Endothelial cell of umbilical vein (primary cell): ENCODE data around the gene USP12. TPM values are rescaled to one million over a fixed set of nuclear protein-coding genes. Genes with fewer than 3 reads are reported as not detected.

ENCODE experiments used
- BruUV-seq: library from RNA; stranded (reverse); fragments of 400-500 nt; replicated peaks from 2 replicates; lab custom pipeline; 2021; lab: Mats Ljungman, UMichigan
- CTCF ChIA-PET: fragments of 300-600, 350-600 bp; sonication (Branson Sonifier 250); formaldehyde crosslinking; loops from one replicate; lab custom pipeline; 2021; ENCODE audit warnings: antibody characterized with exemption, inconsistent platforms; lab: Charles Lee
- POLR2A ChIA-PET: fragments of 300-600, 350-600 bp; sonication (Branson Sonifier 250); formaldehyde crosslinking; loops from one replicate; lab custom pipeline; 2021; ENCODE audit warnings: antibody characterized with exemption, inconsistent platforms; lab: Charles Lee
- DNase-seq: peaks from one replicate; pipeline ENCODE4 v3.0.0-alpha.2; 2011; ENCODE audit warnings: low read depth, low spot score
- FAIRE-seq: peaks from 2 replicates; lab custom pipeline; 2011; peaks lifted over from hg19 to GRCh38; lab: Jason Lieb, UNC
- H2AFZ ChIP-seq: 2 replicates; pipeline ENCODE4 v1.6.0; 2012; ENCODE audit warnings: low read depth, low read length, control low read depth, inconsistent platforms
- H3K27ac ChIP-seq: 2 replicates; pipeline ENCODE4 v1.5.1; 2011; ENCODE audit warnings: low read depth, mild to moderate bottlenecking, control low read depth, low read length, moderate library complexity; ENCODE audit not compliant: insufficient read depth
- H3K27me3 ChIP-seq, 2 experiments: 2 replicates each; pipeline versions ENCODE4 v1.6.0 to v1.6.1; 2011; ENCODE audit warnings: low read length in 2 of 2, mixed read lengths in 1 of 2; ENCODE audit not compliant: control insufficient read depth in 2 of 2, insufficient read depth in 2 of 2
- H3K36me3 ChIP-seq, 2 experiments: 2 replicates in 1 of 2; 3 replicates in 1 of 2; pipeline ENCODE4 v1.5.1; 2011; ENCODE audit warnings: low read length in 2 of 2, mild to moderate bottlenecking in 1 of 2, moderate library complexity in 1 of 2; ENCODE audit not compliant: control insufficient read depth in 2 of 2, insufficient read depth in 2 of 2; ENCODE audit errors: extremely low read depth in 1 of 2
- H3K4me1 ChIP-seq: 3 replicates; pipeline ENCODE4 v1.5.1; 2011; ENCODE audit warnings: mild to moderate bottlenecking, low read length; ENCODE audit not compliant: control insufficient read depth, insufficient read depth; ENCODE audit errors: extremely low read depth
- H3K4me2 ChIP-seq: 2 replicates; pipeline ENCODE4 v1.6.1; 2011; ENCODE audit warnings: low read length, control low read depth, mixed read lengths; ENCODE audit not compliant: insufficient read depth
- H3K4me3 ChIP-seq, 3 experiments: fragments of 200-600 bp in 1 of 3; sonication (generic), shearing (Covaris generic) in 1 of 3; replicated peaks in 1 of 3; 2 replicates each; pipeline ENCODE4 v1.5.1; 2011 to 2016; ENCODE audit warnings: control low read depth in 3 of 3, low read length in 3 of 3, mild to moderate bottlenecking in 2 of 3, inconsistent platforms in 1 of 3, low read depth in 1 of 3, moderate library complexity in 1 of 3; ENCODE audit not compliant: insufficient read depth in 1 of 3
- H3K79me2 ChIP-seq: 2 replicates; pipeline ENCODE4 v1.6.0; 2012; ENCODE audit warnings: low read length, inconsistent platforms; ENCODE audit not compliant: control insufficient read depth, insufficient read depth
- H3K9ac ChIP-seq: replicated peaks from 2 replicates; pipeline ENCODE3; 2011; ENCODE audit warnings: low read length, control low read depth; ENCODE audit not compliant: insufficient read depth; ENCODE audit errors: extremely low read depth
- H3K9me1 ChIP-seq: replicated peaks from 3 replicates; pipeline ENCODE4 v1.6.0; 2011; ENCODE audit warnings: mild to moderate bottlenecking, low read length; ENCODE audit not compliant: control insufficient read depth, insufficient read depth; ENCODE audit errors: extremely low read depth
- H3K9me3 ChIP-seq: replicated peaks from 2 replicates; pipeline ENCODE4 v1.5.1; 2012; ENCODE audit warnings: low read length, inconsistent platforms; ENCODE audit not compliant: control insufficient read depth, insufficient read depth
- H4K20me1 ChIP-seq: replicated peaks from 2 replicates; pipeline ENCODE3; 2011; ENCODE audit warnings: mild to moderate bottlenecking, low read length; ENCODE audit not compliant: control insufficient read depth, insufficient read depth; ENCODE audit errors: extremely low read depth
- EZH2 ChIP-seq: IDR thresholded peaks from 2 replicates; pipeline ENCODE4 v1.6.1; 2012; ENCODE audit warnings: borderline replicate concordance, low read depth, mild to moderate bottlenecking, moderate library complexity, low read length, inconsistent platforms; ENCODE audit not compliant: severe bottlenecking
- FOS ChIP-seq: IDR thresholded peaks from 2 replicates; pipeline ENCODE4 v1.6.1; 2011; ENCODE audit warnings: mild to moderate bottlenecking, low read length, moderate library complexity, borderline replicate concordance; ENCODE audit not compliant: insufficient read depth
- GATA2 ChIP-seq: IDR thresholded peaks from 2 replicates; pipeline ENCODE4 v1.7.0; 2011; ENCODE audit warnings: low read depth, mild to moderate bottlenecking, moderate library complexity, mixed read lengths, low read length; ENCODE audit not compliant: insufficient read length, insufficient read depth
- MYC ChIP-seq: IDR thresholded peaks from one replicate; pipeline ENCODE4 v1.6.1; 2011; ENCODE audit warnings: mild to moderate bottlenecking, low read depth, low read length
- POLR2A ChIP-seq: IDR thresholded peaks from 2 replicates; pipeline ENCODE4 v1.6.1; 2012; ENCODE audit warnings: low read depth, mild to moderate bottlenecking, control low read depth, low read length
- POLR2AphosphoS5 ChIP-seq: IDR thresholded peaks from 2 replicates; pipeline ENCODE4 v1.6.1; 2012; ENCODE audit warnings: low read depth, mild to moderate bottlenecking, control low read depth, low read length, moderate library complexity; ENCODE audit not compliant: insufficient read depth
- dilution Hi-C: fragments of 300-500 bp; cut with MboI; formaldehyde crosslinking; loops from one replicate; pipeline ENCODE4 v1.15.0; 2019; ENCODE audit warnings: low sequenced_read_pairs; ENCODE audit not compliant: extremely low pct_ligation_motif_present
- intact Hi-C: fragments of 100-400 bp; cut with micrococcal nuclease; formaldehyde crosslinking; loops from one replicate; pipeline ENCODE4 v1.10.0; 2022
- polyA plus RNA-seq, 4 experiments: library from polyadenylated mRNA; depleted of rRNA in 3 of 4; stranded (reverse) in 3 of 4; unstranded in 1 of 4; fragments of >200 nt; gene quantifications; 2 replicates each; pipeline versions ENCODE4 v1.2.1 to v1.2.3, GENCODE V29; 2011 to 2012; ENCODE audit warnings: missing spikeins in 1 of 4
- total RNA-seq: library from RNA; stranded (reverse); gene quantifications from 2 replicates; pipeline ENCODE4 v1.2.3, GENCODE V29; 2021
- TF ChIP-seq, protein P1 (sequence below), 2 donors: IDR thresholded peaks; 1 replicate in 1 of 2; 2 replicates in 1 of 2; pipeline ENCODE4 v1.5.1; 2011; ENCODE audit warnings: low read length in 2 of 2, mild to moderate bottlenecking in 2 of 2, moderate library complexity in 2 of 2, control low read depth in 1 of 2, inconsistent platforms in 1 of 2, low read depth in 1 of 2; ENCODE audit not compliant: insufficient read depth in 1 of 2; ENCODE audit errors: extremely low read depth in 1 of 2
- TF ChIP-seq, protein P2 (sequence below): IDR thresholded peaks from 2 replicates; pipeline ENCODE4 v1.6.1; 2011; ENCODE audit not compliant: insufficient read depth, insufficient read length

USP12 gene
- total and polyA plus RNA-seq, 2 donors (not counting 3 experiments of a cell fraction or from before 2014, with no cell fraction given) = 6.2 to 33.4 TPM

DNA sequence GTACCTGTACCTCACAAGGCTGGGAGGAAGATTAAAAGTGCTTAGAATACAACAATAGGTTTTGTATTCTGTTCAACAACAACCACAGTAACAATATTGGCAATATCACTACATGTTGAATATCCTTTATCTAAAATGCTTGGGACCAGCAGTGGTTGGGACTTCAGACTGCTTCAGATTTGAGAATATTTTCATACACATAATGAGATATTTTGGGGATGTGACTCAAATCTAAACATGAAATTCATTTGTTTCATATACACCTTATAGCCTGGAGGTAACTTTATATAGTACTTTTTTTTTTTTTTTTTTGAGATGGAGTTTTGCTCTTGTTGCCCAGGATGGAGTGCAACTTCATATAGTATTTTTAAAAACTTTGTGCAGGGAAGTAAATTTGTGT is 73.9 kb downstream of the USP12 start:
- BruUV-seq = no TSS peak
- no peak for DNase-seq
- H3K9me3 ChIP-seq = no peaks in the 10 kb centered on the region
- H4K20me1 ChIP-seq = no peaks in the 10 kb centered on the region
- POLR2A ChIA-PET = no interaction called here
- H2AFZ ChIP-seq = no peak overlapping the region
- H3K27ac ChIP-seq = no peak overlapping the region
- no peaks in the 10 kb centered on the region for H3K27me3 ChIP-seq
- H3K9me1 ChIP-seq = no peaks in the 10 kb centered on the region
- no peak overlapping the region for H3K4me3 ChIP-seq
- no peak overlapping the region for H3K4me2 ChIP-seq
- no peaks in the 10 kb centered on the region for H3K4me1 ChIP-seq
- TF ChIP-seq GATA2 = no peak
- TF ChIP-seq EZH2 = no peak
- TF ChIP-seq, protein P1, sequence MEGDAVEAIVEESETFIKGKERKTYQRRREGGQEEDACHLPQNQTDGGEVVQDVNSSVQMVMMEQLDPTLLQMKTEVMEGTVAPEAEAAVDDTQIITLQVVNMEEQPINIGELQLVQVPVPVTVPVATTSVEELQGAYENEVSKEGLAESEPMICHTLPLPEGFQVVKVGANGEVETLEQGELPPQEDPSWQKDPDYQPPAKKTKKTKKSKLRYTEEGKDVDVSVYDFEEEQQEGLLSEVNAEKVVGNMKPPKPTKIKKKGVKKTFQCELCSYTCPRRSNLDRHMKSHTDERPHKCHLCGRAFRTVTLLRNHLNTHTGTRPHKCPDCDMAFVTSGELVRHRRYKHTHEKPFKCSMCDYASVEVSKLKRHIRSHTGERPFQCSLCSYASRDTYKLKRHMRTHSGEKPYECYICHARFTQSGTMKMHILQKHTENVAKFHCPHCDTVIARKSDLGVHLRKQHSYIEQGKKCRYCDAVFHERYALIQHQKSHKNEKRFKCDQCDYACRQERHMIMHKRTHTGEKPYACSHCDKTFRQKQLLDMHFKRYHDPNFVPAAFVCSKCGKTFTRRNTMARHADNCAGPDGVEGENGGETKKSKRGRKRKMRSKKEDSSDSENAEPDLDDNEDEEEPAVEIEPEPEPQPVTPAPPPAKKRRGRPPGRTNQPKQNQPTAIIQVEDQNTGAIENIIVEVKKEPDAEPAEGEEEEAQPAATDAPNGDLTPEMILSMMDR (IDR thresholded peaks at IDR 0.05; ENCODE audit: extremely low read depth in 1 of 2, insufficient read depth in 1 of 2, low read depth in 1 of 2, low read length in 2 of 2) = no peak
- TF ChIP-seq, protein P2, sequence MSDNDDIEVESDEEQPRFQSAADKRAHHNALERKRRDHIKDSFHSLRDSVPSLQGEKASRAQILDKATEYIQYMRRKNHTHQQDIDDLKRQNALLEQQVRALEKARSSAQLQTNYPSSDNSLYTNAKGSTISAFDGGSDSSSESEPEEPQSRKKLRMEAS = no peak
- TF ChIP-seq FOS = no peak
- TF ChIP-seq POLR2AphosphoS5 = no peak
- no peak for TF ChIP-seq POLR2A
- no peak for TF ChIP-seq MYC
- no peak overlapping the region for H3K9ac ChIP-seq
- dilution Hi-C loops = no loop called here
- H3K79me2 ChIP-seq = peaks cover 24% of the 10 kb centered on the region
- CTCF ChIA-PET = no interaction called here
- FAIRE-seq = no peak
- H3K36me3 ChIP-seq = peaks cover 5 to 11% of the 10 kb centered on the region in 2 experiments
- intact Hi-C loops = no loop called here
